HG03025 (cell line): ENCODE measurements around the gene COL19A1.

Source experiments
- ATAC-seq: cut with Tn5 transposase; IDR thresholded peaks from one replicate; pipeline ENCODE4 v1.9.1; 2021; ENCODE audit warnings: mild to moderate bottlenecking, moderate library complexity; ENCODE audit not compliant: unreplicated experiment, low FRiP score

Gene COL19A1

GRCh38 chr6:70208235-70208790, 342.0 kb downstream of the COL19A1 start:
- no peak for ATAC-seq

DNA sequence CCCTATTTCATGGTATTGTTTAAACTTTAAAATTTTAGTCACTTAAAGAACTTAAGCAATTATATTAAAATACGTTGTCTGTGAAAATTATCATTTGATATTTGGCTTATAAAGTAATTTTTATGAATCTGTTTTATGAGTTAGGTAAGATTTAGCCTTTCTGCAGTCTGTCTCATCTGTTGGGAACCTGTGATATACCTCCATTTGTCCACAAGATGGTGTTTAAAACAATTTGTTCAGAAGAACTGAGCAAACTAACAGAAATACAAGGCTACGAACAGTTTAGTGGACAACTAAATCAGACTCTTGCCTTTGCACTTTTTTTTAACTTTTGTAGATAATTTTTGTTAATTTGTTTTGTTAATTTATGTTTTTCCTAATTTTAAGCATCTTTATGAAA, 344.1 kb downstream of the COL19A1 start:
- no peak for ATAC-seq

DNA sequence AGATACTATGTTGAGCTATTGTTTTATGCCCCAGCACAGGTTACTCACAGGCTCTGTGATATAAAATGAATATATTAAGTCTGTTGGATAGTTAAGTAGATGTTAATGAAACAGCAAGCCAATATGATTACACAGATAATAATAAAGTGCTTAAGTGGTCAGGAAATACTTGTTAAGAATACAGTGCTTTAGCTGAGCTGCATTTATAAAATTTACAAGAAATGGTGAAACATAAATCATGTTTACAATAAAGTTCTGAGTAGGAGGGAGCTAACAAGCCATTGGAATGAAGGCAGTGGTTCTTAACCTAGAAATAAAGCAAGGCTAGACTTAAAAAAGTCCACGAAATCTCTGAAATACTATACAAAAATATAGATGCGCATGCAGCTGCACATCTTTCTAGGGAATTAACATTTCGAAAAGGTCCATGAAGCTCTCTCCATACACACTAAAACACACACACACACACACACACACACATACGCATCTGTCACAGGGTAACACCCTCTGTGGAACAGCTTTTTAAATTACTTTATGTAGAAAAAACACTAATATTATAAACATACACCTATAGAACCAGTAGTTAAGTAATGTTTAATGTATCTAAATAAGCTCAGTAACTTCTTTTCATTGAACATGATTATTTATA, 349.2 kb downstream of the COL19A1 start:
- no peak for ATAC-seq

GRCh38 chr6:70216767-70217166, 350.4 kb downstream of the COL19A1 start:
- no peak for ATAC-seq

GRCh38 chr6:70219943-70220613, 353.7 kb downstream of the COL19A1 start:
- ATAC-seq = no peak

DNA sequence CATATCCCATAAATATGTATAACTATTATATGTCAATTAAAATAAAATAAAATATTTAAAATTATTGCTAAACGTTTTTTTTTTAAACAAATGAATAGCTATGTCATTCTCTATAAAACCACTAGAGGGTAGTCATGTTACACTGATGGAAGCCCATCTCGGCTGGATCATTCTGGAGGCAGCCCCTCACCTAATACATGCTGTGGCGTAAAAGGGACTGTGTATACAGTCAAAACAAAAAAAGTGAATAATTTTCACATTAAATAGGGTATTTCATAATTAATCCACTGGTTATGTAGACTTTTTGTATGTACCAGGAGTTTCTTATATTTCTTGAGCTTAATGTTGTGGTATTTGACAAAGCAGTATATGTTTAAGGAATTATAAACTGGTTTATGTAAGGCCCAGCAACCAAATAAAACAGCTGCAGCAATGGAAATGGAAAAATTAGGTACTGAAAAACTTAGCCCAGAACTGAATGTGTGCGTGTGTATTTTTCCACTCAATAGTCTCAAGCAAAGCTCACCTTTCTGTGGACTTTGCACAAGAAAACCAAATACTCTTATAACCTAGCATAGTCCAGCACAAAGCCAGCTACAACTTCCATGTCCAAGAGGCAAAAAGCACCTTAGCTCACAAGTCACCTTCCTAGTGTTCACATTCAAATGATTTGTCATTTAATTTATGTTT, 354.8 kb downstream of the COL19A1 start:
- no peak for ATAC-seq

GRCh38 chr6:70221715-70222438, 355.5 kb downstream of the COL19A1 start:
- ATAC-seq = no peak

- no peak for ATAC-seq
Measured at GRCh38 chr6:70222439-70222749, 356.0 kb downstream of the COL19A1 start.

DNA sequence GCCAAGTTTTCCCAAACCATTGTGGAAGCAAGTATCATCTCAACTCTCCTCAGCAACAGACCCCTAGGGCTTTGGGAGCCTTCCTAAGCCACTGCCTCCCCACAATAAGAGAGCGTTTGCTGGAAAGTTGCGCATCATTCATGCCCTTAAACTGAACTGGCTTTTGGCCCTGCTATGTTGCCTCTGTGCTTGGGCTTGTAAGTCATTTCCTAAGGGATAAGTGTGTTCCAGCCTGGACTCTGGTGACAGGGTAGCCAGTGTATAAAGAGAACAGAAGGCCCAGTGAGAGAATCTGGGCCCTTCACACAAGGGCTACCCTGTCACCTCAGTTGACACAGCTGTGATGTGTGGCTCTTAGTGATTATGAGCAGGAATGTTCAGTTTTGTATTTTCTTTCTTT, 358.7 kb downstream of the COL19A1 start:
- no peak for ATAC-seq

- no peak for ATAC-seq
Measured at GRCh38 chr6:70231311-70231710, 365.0 kb downstream of the COL19A1 start.

- no peak for ATAC-seq
Measured at GRCh38 chr6:70234561-70235236, 368.3 kb downstream of the COL19A1 start.

DNA sequence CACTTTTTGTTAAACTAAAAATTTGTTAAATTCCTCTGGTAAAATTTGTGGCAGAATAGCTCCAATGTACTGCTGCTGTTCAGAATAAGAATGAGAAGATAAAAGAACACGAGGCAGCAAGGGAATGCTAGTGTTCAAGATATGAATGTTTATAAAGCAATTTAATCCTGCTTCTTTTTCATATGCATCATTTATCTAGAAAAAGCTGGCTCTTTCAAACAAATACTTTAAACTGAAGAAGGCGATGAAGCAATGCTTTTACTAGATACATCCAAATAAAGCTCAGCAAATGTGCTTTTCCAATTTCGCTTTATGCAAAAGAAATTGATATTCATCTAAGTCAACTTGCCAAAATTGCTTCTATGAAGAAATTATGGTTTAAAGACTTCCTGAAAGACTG, 370.0 kb downstream of the COL19A1 start:
- ATAC-seq = no peak

GRCh38 chr6:70241031-70241430, 374.7 kb downstream of the COL19A1 start:
- ATAC-seq = no peak

DNA sequence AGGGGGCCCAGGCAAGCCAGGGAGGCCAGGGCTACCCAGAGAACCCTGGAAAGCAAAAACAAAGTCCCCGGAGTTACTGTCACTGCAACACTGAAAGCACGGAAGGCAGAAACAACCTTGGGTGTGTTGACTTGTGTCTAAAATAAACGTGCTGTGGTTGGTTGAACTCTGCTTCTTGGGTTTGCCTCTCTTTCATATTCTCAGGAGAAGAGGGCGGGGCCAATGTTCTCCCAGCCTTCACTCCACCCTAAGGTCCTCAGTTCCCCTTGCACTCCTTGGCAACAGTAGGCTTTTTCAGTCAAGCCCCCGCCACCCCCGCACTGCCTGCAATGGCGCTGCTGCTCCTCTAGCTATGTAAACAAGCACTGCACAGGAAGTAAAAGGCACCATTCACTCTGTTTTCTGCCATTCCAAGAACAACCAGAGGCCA, 375.6 kb downstream of the COL19A1 start:
- no peak for ATAC-seq

DNA sequence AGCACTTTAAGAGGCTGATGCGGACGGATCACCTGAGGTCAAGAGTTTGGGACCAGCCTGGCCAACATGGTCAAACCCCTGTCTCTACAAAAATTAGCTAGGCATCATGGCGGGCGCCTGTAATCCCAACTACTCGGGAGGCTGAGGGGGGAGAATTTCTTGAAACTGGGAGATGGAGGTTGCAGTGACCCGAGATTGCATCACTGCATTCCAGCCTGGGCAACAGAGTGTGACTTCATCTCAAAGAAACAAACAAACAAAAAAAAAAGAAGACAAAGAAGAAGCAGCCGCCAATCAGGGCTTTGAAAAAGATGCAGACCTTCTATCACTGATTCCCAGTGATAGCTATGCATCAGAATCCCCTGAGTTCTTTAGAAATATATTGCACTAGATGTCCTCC, 379.8 kb downstream of the COL19A1 start:
- no peak for ATAC-seq

DNA sequence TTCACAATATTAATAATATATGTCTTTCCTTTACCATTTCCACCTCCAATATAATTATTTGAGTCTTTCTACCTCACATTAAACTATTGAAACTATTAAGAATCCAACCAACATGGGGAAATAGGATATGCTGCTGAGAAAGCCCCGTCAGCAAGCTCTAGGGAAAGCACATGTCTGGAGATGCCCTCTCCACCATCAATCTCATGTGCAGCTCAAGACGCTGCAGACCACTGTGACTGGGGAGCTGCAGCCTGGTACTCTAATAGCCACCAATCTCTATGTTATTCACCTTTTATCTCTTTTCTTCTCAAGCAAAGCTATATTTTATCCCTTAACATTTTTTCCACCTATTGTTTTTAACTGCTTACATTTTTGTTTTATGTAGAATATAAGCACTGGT, 386.2 kb downstream of the COL19A1 start:
- ATAC-seq = no peak

DNA sequence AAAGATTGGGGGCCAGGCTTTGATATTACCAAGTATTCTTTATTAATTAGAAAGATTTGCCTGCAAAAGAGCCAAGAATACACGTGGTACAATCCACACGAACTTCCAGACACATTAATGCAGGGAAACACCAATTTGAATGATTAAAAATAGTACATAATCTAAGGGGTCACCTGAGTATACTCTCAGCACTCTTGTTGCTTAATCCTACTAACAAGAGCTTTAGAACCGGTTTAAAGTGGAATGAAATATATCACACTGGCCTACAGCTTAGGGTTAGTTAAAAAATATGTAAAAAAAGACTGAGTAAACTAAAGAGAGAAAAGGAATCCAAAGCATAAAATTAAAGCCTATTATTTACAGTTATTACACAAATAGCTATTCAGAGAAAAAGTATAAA, 387.6 kb downstream of the COL19A1 start:
- no peak for ATAC-seq

GRCh38 chr6:70254784-70255183, 388.4 kb downstream of the COL19A1 start:
- no peak for ATAC-seq

DNA sequence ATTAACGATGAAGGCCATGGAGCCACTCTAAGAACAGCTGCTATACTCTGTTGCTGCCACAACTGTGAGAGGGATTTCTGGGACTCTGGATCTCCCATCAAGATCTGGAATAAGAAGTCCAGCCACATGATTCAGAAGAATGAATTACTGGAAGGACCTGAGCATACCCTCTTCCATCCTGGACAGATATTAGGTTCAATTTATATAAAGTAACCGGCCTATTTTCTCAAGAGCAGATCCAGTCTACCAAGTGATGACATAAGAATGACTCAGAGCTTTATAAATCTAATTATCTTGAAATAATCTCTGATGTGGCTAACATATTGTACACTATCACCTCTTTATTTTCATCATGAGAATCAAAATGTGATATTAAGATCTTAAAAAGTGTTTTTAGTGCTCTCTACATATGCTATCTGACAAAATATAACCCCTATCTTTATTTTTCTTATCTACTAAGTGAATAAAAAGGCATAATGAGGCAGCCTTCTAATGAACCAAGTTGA, 391.5 kb downstream of the COL19A1 start:
- ATAC-seq = no peak

- ATAC-seq = no peak
Measured at GRCh38 chr6:70258483-70258882, 392.1 kb downstream of the COL19A1 start.
